PC-9 (cell line): ENCODE measurements around the gene ZBED4.

ENCODE experiments used
- CTCF ChIP-seq: fragments of 200-600 bp; sonication (generic); conservative IDR thresholded peaks from 2 replicates; pipeline ENCODE4 v1.6.1; 2017; ENCODE audit warnings: mixed run types, antibody characterized with exemption, mild to moderate bottlenecking, moderate library complexity
- EZH2 ChIP-seq: fragments of 200-600 bp; sonication (generic); IDR thresholded peaks from 2 replicates; pipeline ENCODE4 v1.8.0; 2017; ENCODE audit warnings: antibody characterized with exemption, low read depth

- TF ChIP-seq CTCF (no peak), EZH2 (no peak)
Measured at GRCh38 chr22:49869845-49870712, 16.4 kb downstream of the ZBED4 start.
